B cell (primary cell): Measurements from ENCODE around the gene IGFL4. TPM values are rescaled to one million over a fixed set of nuclear protein-coding genes. Genes with fewer than 3 reads are reported as not detected.

ENCODE experiments used
- ATAC-seq: fragments of 200-7000 bp; cut with Tn5 transposase; one replicate; pipeline ENCODE4 v1.10.0; 2021; ENCODE audit warnings: low read depth, mild to moderate bottlenecking, moderate number of reproducible peaks, moderate library complexity
- CTCF ChIA-PET: fragments of 350-600 bp; sonication (Branson Sonifier 250); formaldehyde crosslinking; loops from one replicate; lab custom pipeline; 2021; ENCODE audit warnings: antibody characterized with exemption, inconsistent platforms; lab: Charles Lee
- POLR2A ChIA-PET: fragments of 350-600 bp; sonication (Branson Sonifier 250); formaldehyde crosslinking; loops from one replicate; lab custom pipeline; 2021; ENCODE audit warnings: antibody characterized with exemption; lab: Charles Lee
- DNase-seq: peaks from one replicate; pipeline ENCODE4 v3.0.0; 2013
- H2AFZ ChIP-seq: 2 replicates; pipeline ENCODE4 v1.6.1; 2012; ENCODE audit warnings: mild to moderate bottlenecking, low read depth, low read length; ENCODE audit not compliant: insufficient read depth, poor library complexity, severe bottlenecking
- H3K27ac ChIP-seq, 2 donors: 1 replicate in 1 of 2; 2 replicates in 1 of 2; pipeline ENCODE4 v1.5.1; 2012 to 2013; ENCODE audit warnings: low read length in 2 of 2, mild to moderate bottlenecking in 2 of 2, moderate library complexity in 1 of 2
- H3K27me3 ChIP-seq, 4 experiments: fragments of 200-600 bp in 1 of 4; sonication (generic) in 1 of 4; replicated peaks in 1 of 4; 1 replicate in 2 of 4; 2 replicates in 2 of 4; pipeline versions ENCODE4 v1.6.1 to v1.7.0; 2013 to 2016; ENCODE audit warnings: low read length in 3 of 4, mild to moderate bottlenecking in 2 of 4, mixed read lengths in 1 of 4, moderate library complexity in 1 of 4; ENCODE audit not compliant: insufficient read depth in 4 of 4, control insufficient read depth in 3 of 4; ENCODE audit errors: control extremely low read depth in 1 of 4
- H3K36me3 ChIP-seq, 2 experiments: replicated peaks in 1 of 2; 1 replicate in 1 of 2; 2 replicates in 1 of 2; pipeline versions ENCODE4 v1.6.1 to v1.7.1; 2013; ENCODE audit warnings: low read length in 1 of 2; ENCODE audit not compliant: insufficient read depth in 2 of 2, control insufficient read depth in 1 of 2; ENCODE audit errors: control extremely low read depth in 1 of 2, extremely low read depth in 1 of 2
- H3K4me1 ChIP-seq, 2 donors: fragments of 200-600 bp in 1 of 2; sonication (generic) in 1 of 2; 1 replicate in 1 of 2; 2 replicates in 1 of 2; pipeline versions ENCODE4 v1.5.1 to v1.6.1; 2013 to 2017; ENCODE audit warnings: low read length in 2 of 2; ENCODE audit not compliant: control insufficient read depth in 2 of 2, insufficient read depth in 2 of 2
- H3K4me2 ChIP-seq: replicated peaks from 2 replicates; pipeline ENCODE3; 2012; ENCODE audit warnings: mild to moderate bottlenecking, low read depth, low read length; ENCODE audit not compliant: poor library complexity, severe bottlenecking
- H3K4me3 ChIP-seq, 5 experiments: fragments of 200-600 bp in 1 of 5; sonication (generic) in 1 of 5; 1 replicate in 3 of 5; 2 replicates in 2 of 5; pipeline versions ENCODE4 v1.5.1 to v1.7.0; 2011 to 2016; ENCODE audit warnings: low read length in 4 of 5, mild to moderate bottlenecking in 4 of 5, low read depth in 2 of 5, control low read depth in 1 of 5, moderate library complexity in 1 of 5; ENCODE audit not compliant: insufficient read depth in 1 of 5; ENCODE audit errors: control extremely low read depth in 1 of 5, extremely low read depth in 1 of 5
- H3K79me2 ChIP-seq: fragments of 200-600 bp; sonication (generic); one replicate; pipeline ENCODE4 v1.6.0; 2016; ENCODE audit warnings: low read length; ENCODE audit not compliant: control insufficient read depth, insufficient read depth
- H3K9ac ChIP-seq: fragments of 200-600 bp; sonication (generic); 2 replicates; pipeline ENCODE4 v1.6.1; 2017; ENCODE audit warnings: mild to moderate bottlenecking, low read length, moderate library complexity
- H3K9me3 ChIP-seq, 3 donors: one replicate each; pipeline versions ENCODE4 v1.6.1 to v1.7.1; 2013; ENCODE audit warnings: low read length in 2 of 3; ENCODE audit not compliant: control insufficient read depth in 2 of 3, insufficient read depth in 1 of 3; ENCODE audit errors: control extremely low read depth in 1 of 3
- H4K20me1 ChIP-seq: 2 replicates; pipeline ENCODE4 v1.6.0; 2012; ENCODE audit warnings: mild to moderate bottlenecking, low read length; ENCODE audit not compliant: insufficient read depth, control insufficient read depth, poor library complexity, severe bottlenecking
- H3K27ac Mint-ChIP-seq: one replicate; pipeline ENCODE4 v1.8.0; 2021; ENCODE audit warnings: mixed read lengths
- H3K27me3 Mint-ChIP-seq: one replicate; pipeline ENCODE4 v1.8.0; 2021; ENCODE audit warnings: mixed read lengths
- H3K4me1 Mint-ChIP-seq: one replicate; pipeline ENCODE4 v1.8.0; 2021; ENCODE audit warnings: mixed read lengths
- H3K4me3 Mint-ChIP-seq: one replicate; pipeline ENCODE4 v1.8.0; 2021; ENCODE audit warnings: mixed read lengths
- H3K9me3 Mint-ChIP-seq: one replicate; pipeline ENCODE4 v1.8.0; 2022; ENCODE audit warnings: mixed read lengths; ENCODE audit not compliant: insufficient read depth
- EZH2 ChIP-seq: IDR thresholded peaks from 2 replicates; pipeline ENCODE4 v1.6.1; 2012; ENCODE audit warnings: borderline replicate concordance, low read depth, mild to moderate bottlenecking, moderate library complexity, low read length; ENCODE audit not compliant: insufficient read depth, poor library complexity, severe bottlenecking
- WGBS: methylation state at CpG from one replicate; pipeline ENCODE4 v1.1.5; 2013; ENCODE audit warnings: missing lambda C conversion rate; ENCODE audit not compliant: insufficient coverage; 5-methylcytosine and 5-hydroxymethylcytosine counted together
- intact Hi-C: fragments of 100-400 bp; cut with micrococcal nuclease; formaldehyde crosslinking; loops from one replicate; pipeline ENCODE4 v1.10.0; 2022
- polyA plus RNA-seq: library from polyadenylated mRNA; depleted of rRNA; stranded (reverse); fragments of >200 nt; gene quantifications from 2 replicates; pipeline ENCODE4 v1.2.3, GENCODE V29; 2012
- total RNA-seq, 2 donors: library from RNA; stranded (reverse); fragments of 120-200 nt in 1 of 2; gene quantifications; 1 replicate in 1 of 2; 2 replicates in 1 of 2; pipeline versions ENCODE4 v1.2.3 to v1.2.4, GENCODE V29; 2013 to 2022
- TF ChIP-seq, protein P1 (sequence below): fragments of 200-600 bp; IDR thresholded peaks from one replicate; pipeline ENCODE4 v1.8.0; 2022; ENCODE audit warnings: antibody characterized with exemption, mild to moderate bottlenecking

The IGFL4 gene
- total and polyA plus RNA-seq, 2 donors (not counting 1 experiment from before 2014, with no cell fraction given), result not detected

DNA sequence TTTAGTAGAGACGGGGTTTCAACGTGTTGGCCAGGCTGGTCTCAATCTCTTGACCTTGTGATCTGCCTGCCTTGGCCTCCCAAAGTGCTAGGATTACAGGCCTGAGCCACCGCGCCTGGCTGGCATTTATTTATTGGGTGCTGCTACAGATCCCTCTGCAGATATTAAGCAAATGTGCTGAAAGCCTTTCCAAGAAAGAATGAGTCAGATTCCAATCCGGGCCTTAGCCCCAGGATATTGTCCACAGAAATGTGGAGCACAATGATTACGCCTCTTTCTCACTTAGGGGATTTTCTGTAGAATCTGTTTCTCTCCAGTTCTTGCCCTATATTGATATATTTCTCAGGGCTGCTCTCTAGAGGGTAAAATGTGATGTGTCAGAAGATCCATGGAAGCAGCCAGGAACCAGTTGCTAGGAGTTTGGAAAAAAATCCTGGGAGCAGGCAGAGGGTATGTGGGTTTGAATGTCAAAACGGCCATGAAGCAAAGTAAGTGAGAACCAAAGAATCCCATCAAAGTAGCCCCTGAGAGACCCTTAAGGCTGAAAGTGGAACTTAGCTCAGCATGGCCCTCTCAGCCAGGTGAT, 24.8 kb upstream of the IGFL4 start:
- POLR2A ChIA-PET, result no interaction called here
- H3K27me3 Mint-ChIP-seq, result peaks cover 60% of the 10 kb centered on the region
- no peaks in the 10 kb centered on the region for H3K36me3 ChIP-seq
- no peaks in the 10 kb centered on the region for H4K20me1 ChIP-seq
- 66% methylated on average over 5 of the region's 7 CpGs for WGBS
- H3K9ac ChIP-seq, result no peak overlapping the region
- no peak overlapping the region for H3K27ac Mint-ChIP-seq
- H2AFZ ChIP-seq, result no peak overlapping the region
- H3K4me3 Mint-ChIP-seq, result no peak overlapping the region
- H3K4me3 ChIP-seq, result no peak overlapping the region
- no peaks in the 10 kb centered on the region for H3K4me1 Mint-ChIP-seq
- H3K79me2 ChIP-seq, result no peaks in the 10 kb centered on the region
- peaks cover 0 to 32% (median 3%) of the 10 kb centered on the region in 4 experiments for H3K27me3 ChIP-seq
- TF ChIP-seq, protein P1, sequence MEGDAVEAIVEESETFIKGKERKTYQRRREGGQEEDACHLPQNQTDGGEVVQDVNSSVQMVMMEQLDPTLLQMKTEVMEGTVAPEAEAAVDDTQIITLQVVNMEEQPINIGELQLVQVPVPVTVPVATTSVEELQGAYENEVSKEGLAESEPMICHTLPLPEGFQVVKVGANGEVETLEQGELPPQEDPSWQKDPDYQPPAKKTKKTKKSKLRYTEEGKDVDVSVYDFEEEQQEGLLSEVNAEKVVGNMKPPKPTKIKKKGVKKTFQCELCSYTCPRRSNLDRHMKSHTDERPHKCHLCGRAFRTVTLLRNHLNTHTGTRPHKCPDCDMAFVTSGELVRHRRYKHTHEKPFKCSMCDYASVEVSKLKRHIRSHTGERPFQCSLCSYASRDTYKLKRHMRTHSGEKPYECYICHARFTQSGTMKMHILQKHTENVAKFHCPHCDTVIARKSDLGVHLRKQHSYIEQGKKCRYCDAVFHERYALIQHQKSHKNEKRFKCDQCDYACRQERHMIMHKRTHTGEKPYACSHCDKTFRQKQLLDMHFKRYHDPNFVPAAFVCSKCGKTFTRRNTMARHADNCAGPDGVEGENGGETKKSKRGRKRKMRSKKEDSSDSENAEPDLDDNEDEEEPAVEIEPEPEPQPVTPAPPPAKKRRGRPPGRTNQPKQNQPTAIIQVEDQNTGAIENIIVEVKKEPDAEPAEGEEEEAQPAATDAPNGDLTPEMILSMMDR, result no peak
- no peak for TF ChIP-seq EZH2
- ATAC-seq (no peak), DNase-seq (no peak)
- no peak overlapping the region for H3K4me2 ChIP-seq
- intact Hi-C loops, result no loop called here
- CTCF ChIA-PET, result no interaction called here
- H3K4me1 ChIP-seq, result no peaks in the 10 kb centered on the region
- H3K27ac ChIP-seq, result no peak overlapping the region
- peaks cover 2% of the 10 kb centered on the region for H3K9me3 Mint-ChIP-seq
- peaks cover 1 to 8% (median 2%) of the 10 kb centered on the region in 3 donors for H3K9me3 ChIP-seq

DNA sequence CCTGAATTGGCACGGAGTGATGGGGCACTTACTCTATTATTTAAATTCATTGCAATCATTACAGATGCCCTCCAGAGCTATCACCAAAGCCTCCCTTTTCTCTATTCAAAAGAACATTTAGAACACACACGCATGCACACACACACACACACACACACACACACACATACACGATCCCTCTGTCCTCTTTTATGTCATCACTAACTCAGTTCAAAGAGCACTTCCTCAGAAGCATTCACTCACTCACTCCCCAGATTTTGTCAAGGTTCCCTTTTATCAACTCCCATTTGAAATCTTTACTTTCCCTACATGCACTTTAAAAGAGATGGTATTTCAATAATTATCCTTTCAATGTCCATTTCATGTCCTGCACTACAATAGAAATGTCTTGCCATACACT, 22.4 kb upstream of the IGFL4 start:
- Mint-ChIP-seq H3K9me3 (peaks cover 2% of the 10 kb centered on the region), H3K4me1 (no peaks in the 10 kb centered on the region), H3K27ac (no peak overlapping the region), H3K4me3 (no peak overlapping the region), H3K27me3 (peaks cover 58% of the 10 kb centered on the region)
- Histone ChIP-seq H3K9me3 (peaks cover 5 to 19% (median 7%) of the 10 kb centered on the region in 3 donors), H3K4me3 (no peak overlapping the region), H3K79me2 (no peaks in the 10 kb centered on the region), H3K36me3 (no peaks in the 10 kb centered on the region), H3K4me2 (no peak overlapping the region), H3K9ac (no peak overlapping the region), H3K27me3 (peaks cover 0 to 29% (median 8%) of the 10 kb centered on the region in 4 experiments), H4K20me1 (no peaks in the 10 kb centered on the region), H3K4me1 (no peaks in the 10 kb centered on the region), H3K27ac (no peak overlapping the region), H2AFZ (no peak overlapping the region)
- ATAC-seq, result no peak
- CTCF ChIA-PET, result no interaction called here
- TF ChIP-seq, protein P1, result no peak
- no peak for TF ChIP-seq EZH2
- intact Hi-C loops, result no loop called here
- whole genome bisulfite sequencing, result 79% methylated on average over 2 of the region's 3 CpGs
- no peak for DNase-seq
- POLR2A ChIA-PET, result no interaction called here
